Endothelial cell of umbilical vein (primary cell): ENCODE measurements around the gene ATP12A. TPM values are rescaled to one million over a fixed set of nuclear protein-coding genes. Genes with fewer than 3 reads are reported as not detected.

Experiments used
- BruUV-seq: library from RNA; stranded (reverse); fragments of 400-500 nt; replicated peaks from 2 replicates; lab custom pipeline; 2021; lab: Mats Ljungman, UMichigan
- CTCF ChIA-PET: fragments of 300-600, 350-600 bp; sonication (Branson Sonifier 250); formaldehyde crosslinking; loops from one replicate; lab custom pipeline; 2021; ENCODE audit warnings: antibody characterized with exemption, inconsistent platforms; lab: Charles Lee
- POLR2A ChIA-PET: fragments of 300-600, 350-600 bp; sonication (Branson Sonifier 250); formaldehyde crosslinking; loops from one replicate; lab custom pipeline; 2021; ENCODE audit warnings: antibody characterized with exemption, inconsistent platforms; lab: Charles Lee
- DNase-seq: peaks from one replicate; pipeline ENCODE4 v3.0.0-alpha.2; 2011; ENCODE audit warnings: low read depth, low spot score
- FAIRE-seq: peaks from 2 replicates; lab custom pipeline; 2011; peaks lifted over from hg19 to GRCh38; lab: Jason Lieb, UNC
- H2AFZ ChIP-seq: 2 replicates; pipeline ENCODE4 v1.6.0; 2012; ENCODE audit warnings: low read depth, low read length, control low read depth, inconsistent platforms
- H3K27ac ChIP-seq: 2 replicates; pipeline ENCODE4 v1.5.1; 2011; ENCODE audit warnings: low read depth, mild to moderate bottlenecking, control low read depth, low read length, moderate library complexity; ENCODE audit not compliant: insufficient read depth
- H3K27me3 ChIP-seq, 2 experiments: 2 replicates each; pipeline versions ENCODE4 v1.6.0 to v1.6.1; 2011; ENCODE audit warnings: low read length in 2 of 2, mixed read lengths in 1 of 2; ENCODE audit not compliant: control insufficient read depth in 2 of 2, insufficient read depth in 2 of 2
- H3K36me3 ChIP-seq, 2 experiments: 2 replicates in 1 of 2; 3 replicates in 1 of 2; pipeline ENCODE4 v1.5.1; 2011; ENCODE audit warnings: low read length in 2 of 2, mild to moderate bottlenecking in 1 of 2, moderate library complexity in 1 of 2; ENCODE audit not compliant: control insufficient read depth in 2 of 2, insufficient read depth in 2 of 2; ENCODE audit errors: extremely low read depth in 1 of 2
- H3K4me1 ChIP-seq: 3 replicates; pipeline ENCODE4 v1.5.1; 2011; ENCODE audit warnings: mild to moderate bottlenecking, low read length; ENCODE audit not compliant: control insufficient read depth, insufficient read depth; ENCODE audit errors: extremely low read depth
- H3K4me2 ChIP-seq: 2 replicates; pipeline ENCODE4 v1.6.1; 2011; ENCODE audit warnings: low read length, control low read depth, mixed read lengths; ENCODE audit not compliant: insufficient read depth
- H3K4me3 ChIP-seq, 3 experiments: fragments of 200-600 bp in 1 of 3; sonication (generic), shearing (Covaris generic) in 1 of 3; replicated peaks in 1 of 3; 2 replicates each; pipeline ENCODE4 v1.5.1; 2011 to 2016; ENCODE audit warnings: control low read depth in 3 of 3, low read length in 3 of 3, mild to moderate bottlenecking in 2 of 3, inconsistent platforms in 1 of 3, low read depth in 1 of 3, moderate library complexity in 1 of 3; ENCODE audit not compliant: insufficient read depth in 1 of 3
- H3K79me2 ChIP-seq: 2 replicates; pipeline ENCODE4 v1.6.0; 2012; ENCODE audit warnings: low read length, inconsistent platforms; ENCODE audit not compliant: control insufficient read depth, insufficient read depth
- H3K9ac ChIP-seq: replicated peaks from 2 replicates; pipeline ENCODE3; 2011; ENCODE audit warnings: low read length, control low read depth; ENCODE audit not compliant: insufficient read depth; ENCODE audit errors: extremely low read depth
- H3K9me1 ChIP-seq: replicated peaks from 3 replicates; pipeline ENCODE4 v1.6.0; 2011; ENCODE audit warnings: mild to moderate bottlenecking, low read length; ENCODE audit not compliant: control insufficient read depth, insufficient read depth; ENCODE audit errors: extremely low read depth
- H3K9me3 ChIP-seq: replicated peaks from 2 replicates; pipeline ENCODE4 v1.5.1; 2012; ENCODE audit warnings: low read length, inconsistent platforms; ENCODE audit not compliant: control insufficient read depth, insufficient read depth
- H4K20me1 ChIP-seq: replicated peaks from 2 replicates; pipeline ENCODE3; 2011; ENCODE audit warnings: mild to moderate bottlenecking, low read length; ENCODE audit not compliant: control insufficient read depth, insufficient read depth; ENCODE audit errors: extremely low read depth
- EZH2 ChIP-seq: IDR thresholded peaks from 2 replicates; pipeline ENCODE4 v1.6.1; 2012; ENCODE audit warnings: borderline replicate concordance, low read depth, mild to moderate bottlenecking, moderate library complexity, low read length, inconsistent platforms; ENCODE audit not compliant: severe bottlenecking
- FOS ChIP-seq: IDR thresholded peaks from 2 replicates; pipeline ENCODE4 v1.6.1; 2011; ENCODE audit warnings: mild to moderate bottlenecking, low read length, moderate library complexity, borderline replicate concordance; ENCODE audit not compliant: insufficient read depth
- GATA2 ChIP-seq: IDR thresholded peaks from 2 replicates; pipeline ENCODE4 v1.7.0; 2011; ENCODE audit warnings: low read depth, mild to moderate bottlenecking, moderate library complexity, mixed read lengths, low read length; ENCODE audit not compliant: insufficient read length, insufficient read depth
- JUN ChIP-seq: IDR thresholded peaks from 2 replicates; pipeline ENCODE4 v1.6.1; 2011; ENCODE audit warnings: borderline replicate concordance, low read depth; ENCODE audit not compliant: insufficient read length, insufficient read depth
- MYC ChIP-seq: IDR thresholded peaks from one replicate; pipeline ENCODE4 v1.6.1; 2011; ENCODE audit warnings: mild to moderate bottlenecking, low read depth, low read length
- POLR2A ChIP-seq: IDR thresholded peaks from 2 replicates; pipeline ENCODE4 v1.6.1; 2012; ENCODE audit warnings: low read depth, mild to moderate bottlenecking, control low read depth, low read length
- POLR2AphosphoS5 ChIP-seq: IDR thresholded peaks from 2 replicates; pipeline ENCODE4 v1.6.1; 2012; ENCODE audit warnings: low read depth, mild to moderate bottlenecking, control low read depth, low read length, moderate library complexity; ENCODE audit not compliant: insufficient read depth
- dilution Hi-C: fragments of 300-500 bp; cut with MboI; formaldehyde crosslinking; loops from one replicate; pipeline ENCODE4 v1.15.0; 2019; ENCODE audit warnings: low sequenced_read_pairs; ENCODE audit not compliant: extremely low pct_ligation_motif_present
- intact Hi-C: fragments of 100-400 bp; cut with micrococcal nuclease; formaldehyde crosslinking; loops from one replicate; pipeline ENCODE4 v1.10.0; 2022
- polyA plus RNA-seq, 4 experiments: library from polyadenylated mRNA; depleted of rRNA in 3 of 4; stranded (reverse) in 3 of 4; unstranded in 1 of 4; fragments of >200 nt; gene quantifications; 2 replicates each; pipeline versions ENCODE4 v1.2.1 to v1.2.3, GENCODE V29; 2011 to 2012; ENCODE audit warnings: missing spikeins in 1 of 4
- total RNA-seq: library from RNA; stranded (reverse); gene quantifications from 2 replicates; pipeline ENCODE4 v1.2.3, GENCODE V29; 2021
- TF ChIP-seq, protein P1 (sequence below): IDR thresholded peaks from 2 replicates; pipeline ENCODE4 v1.6.1; 2011; ENCODE audit not compliant: insufficient read depth, insufficient read length
- TF ChIP-seq, protein P2 (sequence below), 2 donors: IDR thresholded peaks; 1 replicate in 1 of 2; 2 replicates in 1 of 2; pipeline ENCODE4 v1.5.1; 2011; ENCODE audit warnings: low read length in 2 of 2, mild to moderate bottlenecking in 2 of 2, moderate library complexity in 2 of 2, control low read depth in 1 of 2, inconsistent platforms in 1 of 2, low read depth in 1 of 2; ENCODE audit not compliant: insufficient read depth in 1 of 2; ENCODE audit errors: extremely low read depth in 1 of 2

The ATP12A gene
- total and polyA plus RNA-seq, 2 donors (not counting 3 experiments of a cell fraction or from before 2014, with no cell fraction given): not detected

GRCh38 chr13:24668955-24669582, 11.1 kb upstream of the ATP12A start:
- no peaks in the 10 kb centered on the region for H3K4me1 ChIP-seq
- FAIRE-seq: no peak
- ChIA-PET CTCF (no interaction called here), POLR2A (no interaction called here)
- H3K79me2 ChIP-seq: no peaks in the 10 kb centered on the region
- H4K20me1 ChIP-seq: no peaks in the 10 kb centered on the region
- dilution Hi-C loops (no loop called here), intact Hi-C loops (no loop called here)
- peaks cover 0 to 4% of the 10 kb centered on the region in 2 experiments for H3K27me3 ChIP-seq
- DNase-seq: no peak
- no peak overlapping the region for H3K27ac ChIP-seq
- no peak overlapping the region for H3K4me2 ChIP-seq
- TF ChIP-seq GATA2: no peak
- no peak for TF ChIP-seq MYC
- TF ChIP-seq EZH2: no peak
- TF ChIP-seq FOS: no peak
- no peak for TF ChIP-seq JUN
- TF ChIP-seq POLR2AphosphoS5: no peak
- TF ChIP-seq, protein P1, sequence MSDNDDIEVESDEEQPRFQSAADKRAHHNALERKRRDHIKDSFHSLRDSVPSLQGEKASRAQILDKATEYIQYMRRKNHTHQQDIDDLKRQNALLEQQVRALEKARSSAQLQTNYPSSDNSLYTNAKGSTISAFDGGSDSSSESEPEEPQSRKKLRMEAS: no peak
- TF ChIP-seq POLR2A: no peak
- TF ChIP-seq, protein P2, sequence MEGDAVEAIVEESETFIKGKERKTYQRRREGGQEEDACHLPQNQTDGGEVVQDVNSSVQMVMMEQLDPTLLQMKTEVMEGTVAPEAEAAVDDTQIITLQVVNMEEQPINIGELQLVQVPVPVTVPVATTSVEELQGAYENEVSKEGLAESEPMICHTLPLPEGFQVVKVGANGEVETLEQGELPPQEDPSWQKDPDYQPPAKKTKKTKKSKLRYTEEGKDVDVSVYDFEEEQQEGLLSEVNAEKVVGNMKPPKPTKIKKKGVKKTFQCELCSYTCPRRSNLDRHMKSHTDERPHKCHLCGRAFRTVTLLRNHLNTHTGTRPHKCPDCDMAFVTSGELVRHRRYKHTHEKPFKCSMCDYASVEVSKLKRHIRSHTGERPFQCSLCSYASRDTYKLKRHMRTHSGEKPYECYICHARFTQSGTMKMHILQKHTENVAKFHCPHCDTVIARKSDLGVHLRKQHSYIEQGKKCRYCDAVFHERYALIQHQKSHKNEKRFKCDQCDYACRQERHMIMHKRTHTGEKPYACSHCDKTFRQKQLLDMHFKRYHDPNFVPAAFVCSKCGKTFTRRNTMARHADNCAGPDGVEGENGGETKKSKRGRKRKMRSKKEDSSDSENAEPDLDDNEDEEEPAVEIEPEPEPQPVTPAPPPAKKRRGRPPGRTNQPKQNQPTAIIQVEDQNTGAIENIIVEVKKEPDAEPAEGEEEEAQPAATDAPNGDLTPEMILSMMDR (IDR thresholded peaks at IDR 0.05; ENCODE audit: extremely low read depth in 1 of 2, insufficient read depth in 1 of 2, low read depth in 1 of 2, low read length in 2 of 2): no peak
- H3K9me1 ChIP-seq: no peaks in the 10 kb centered on the region
- H2AFZ ChIP-seq: no peak overlapping the region
- no peaks in the 10 kb centered on the region for H3K9me3 ChIP-seq
- no TSS peak for BruUV-seq
- no peak overlapping the region for H3K9ac ChIP-seq
- no peaks in the 10 kb centered on the region for H3K36me3 ChIP-seq
- no peak overlapping the region for H3K4me3 ChIP-seq
